Mesothelial cell of epicardium (in vitro differentiated cells): ENCODE results near the gene TBC1D3B. TPM values are rescaled to one million over a fixed set of nuclear protein-coding genes. Genes with fewer than 3 reads are reported as not detected.
"Not testable (repeated sequence)": the region's sequence is repeated elsewhere in the genome, so short reads cannot be mapped to it uniquely, and the experiment has no call there.

ENCODE experiments used
- DNase-seq, 2 experiments: peaks; one replicate each; pipeline ENCODE4 v3.0.0; 2021; ENCODE audit warnings: low spot score in 2 of 2; ENCODE audit not compliant: unreplicated experiment in 2 of 2
- H3K27ac Mint-ChIP-seq: 2 replicates; pipeline ENCODE4 v1.8.0; 2021; ENCODE audit warnings: mixed read lengths
- H3K27me3 Mint-ChIP-seq: 2 replicates; pipeline ENCODE4 v1.8.0; 2021; ENCODE audit warnings: low read depth, mixed read lengths
- H3K36me3 Mint-ChIP-seq: 2 replicates; pipeline ENCODE4 v1.8.0; 2021; ENCODE audit warnings: mixed read lengths
- H3K4me1 Mint-ChIP-seq: 2 replicates; pipeline ENCODE4 v1.8.0; 2021; ENCODE audit warnings: mixed read lengths
- H3K4me3 Mint-ChIP-seq: 2 replicates; pipeline ENCODE4 v1.8.0; 2021; ENCODE audit warnings: mild to moderate bottlenecking, moderate library complexity, mixed read lengths
- H3K9me3 Mint-ChIP-seq: 2 replicates; pipeline ENCODE4 v1.8.0; 2021; ENCODE audit warnings: mixed read lengths
- total RNA-seq: library from RNA; stranded (reverse); gene quantifications from 3 replicates; pipeline ENCODE4 v1.2.1, GENCODE V29; 2021
- TF ChIP-seq, protein P1 (sequence below): fragments of 200-600 bp; sonication (generic); IDR thresholded peaks from one replicate; pipeline ENCODE4 v1.5.0; 2021; ENCODE audit warnings: antibody characterized with exemption; ENCODE audit not compliant: unreplicated experiment

The TBC1D3B gene
- total RNA-seq, 1 donor from 2014 or later = 27.9 TPM

GRCh38 chr17:36197387-36197703 lies 20.9 kb upstream of the TBC1D3B start:
- no peak for DNase-seq

DNA sequence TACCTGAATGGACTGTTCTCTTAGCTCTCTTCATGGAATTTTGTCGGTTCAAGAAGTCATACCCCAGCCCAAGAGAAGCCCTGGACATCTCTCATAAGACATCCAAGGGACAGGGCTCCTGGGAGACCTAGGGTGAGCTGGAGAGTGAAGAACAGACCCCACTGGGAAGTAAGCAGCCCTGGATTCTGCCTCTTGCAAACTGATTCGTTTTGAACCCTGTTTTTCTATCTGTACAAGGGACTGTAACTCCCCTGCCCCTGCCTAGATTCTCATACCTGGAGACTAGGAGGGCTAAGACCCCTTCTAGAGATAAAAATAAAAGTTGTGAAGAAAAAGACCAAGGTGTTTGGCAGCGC lies 19.7 kb upstream of the TBC1D3B start:
- TF ChIP-seq, protein P1, sequence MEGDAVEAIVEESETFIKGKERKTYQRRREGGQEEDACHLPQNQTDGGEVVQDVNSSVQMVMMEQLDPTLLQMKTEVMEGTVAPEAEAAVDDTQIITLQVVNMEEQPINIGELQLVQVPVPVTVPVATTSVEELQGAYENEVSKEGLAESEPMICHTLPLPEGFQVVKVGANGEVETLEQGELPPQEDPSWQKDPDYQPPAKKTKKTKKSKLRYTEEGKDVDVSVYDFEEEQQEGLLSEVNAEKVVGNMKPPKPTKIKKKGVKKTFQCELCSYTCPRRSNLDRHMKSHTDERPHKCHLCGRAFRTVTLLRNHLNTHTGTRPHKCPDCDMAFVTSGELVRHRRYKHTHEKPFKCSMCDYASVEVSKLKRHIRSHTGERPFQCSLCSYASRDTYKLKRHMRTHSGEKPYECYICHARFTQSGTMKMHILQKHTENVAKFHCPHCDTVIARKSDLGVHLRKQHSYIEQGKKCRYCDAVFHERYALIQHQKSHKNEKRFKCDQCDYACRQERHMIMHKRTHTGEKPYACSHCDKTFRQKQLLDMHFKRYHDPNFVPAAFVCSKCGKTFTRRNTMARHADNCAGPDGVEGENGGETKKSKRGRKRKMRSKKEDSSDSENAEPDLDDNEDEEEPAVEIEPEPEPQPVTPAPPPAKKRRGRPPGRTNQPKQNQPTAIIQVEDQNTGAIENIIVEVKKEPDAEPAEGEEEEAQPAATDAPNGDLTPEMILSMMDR = no peak
- Mint-ChIP-seq H3K4me3 (no peak overlapping the region), H3K27ac (no peak overlapping the region), H3K4me1 (peaks cover 6% of the 10 kb centered on the region), H3K27me3 (peaks cover 18% of the 10 kb centered on the region), H3K9me3 (no peaks in the 10 kb centered on the region), H3K36me3 (no peaks in the 10 kb centered on the region)
- no peak for DNase-seq

More at GRCh38 chr17:36197387-36197703, 20.9 kb upstream of the TBC1D3B start:
- no peak overlapping the region for H3K4me3 Mint-ChIP-seq
- TF ChIP-seq, protein P1 = no peak
- H3K27me3 Mint-ChIP-seq = peaks cover 16% of the 10 kb centered on the region
- H3K27ac Mint-ChIP-seq = no peak overlapping the region
- H3K4me1 Mint-ChIP-seq = peaks cover 3% of the 10 kb centered on the region
- H3K9me3 Mint-ChIP-seq = no peaks in the 10 kb centered on the region
- no peaks in the 10 kb centered on the region for H3K36me3 Mint-ChIP-seq

- peaks cover 6% of the 10 kb centered on the region for H3K4me1 Mint-ChIP-seq
- H3K27me3 Mint-ChIP-seq = peaks cover 18% of the 10 kb centered on the region
- H3K9me3 Mint-ChIP-seq = no peaks in the 10 kb centered on the region
- TF ChIP-seq, protein P1 = no peak
- no peaks in the 10 kb centered on the region for H3K36me3 Mint-ChIP-seq
- no peak for DNase-seq
- no peak overlapping the region for H3K27ac Mint-ChIP-seq
- H3K4me3 Mint-ChIP-seq = peak overlapping the region; percentile 37
Observed at GRCh38 chr17:36195434-36196130, 19.1 kb upstream of the TBC1D3B start.

- H3K4me3 Mint-ChIP-seq, DNase-seq, H3K9me3 Mint-ChIP-seq, H3K4me1 Mint-ChIP-seq, H3K36me3 Mint-ChIP-seq, H3K27ac Mint-ChIP-seq: not testable (repeated sequence)
- H3K27me3 Mint-ChIP-seq = peaks cover 20% of the 10 kb centered on the region
Observed at GRCh38 chr17:36194832-36195433, 18.5 kb upstream of the TBC1D3B start.

GRCh38 chr17:36194147-36194831 lies 17.9 kb upstream of the TBC1D3B start:
- peaks cover 21% of the 10 kb centered on the region for H3K27me3 Mint-ChIP-seq

DNA sequence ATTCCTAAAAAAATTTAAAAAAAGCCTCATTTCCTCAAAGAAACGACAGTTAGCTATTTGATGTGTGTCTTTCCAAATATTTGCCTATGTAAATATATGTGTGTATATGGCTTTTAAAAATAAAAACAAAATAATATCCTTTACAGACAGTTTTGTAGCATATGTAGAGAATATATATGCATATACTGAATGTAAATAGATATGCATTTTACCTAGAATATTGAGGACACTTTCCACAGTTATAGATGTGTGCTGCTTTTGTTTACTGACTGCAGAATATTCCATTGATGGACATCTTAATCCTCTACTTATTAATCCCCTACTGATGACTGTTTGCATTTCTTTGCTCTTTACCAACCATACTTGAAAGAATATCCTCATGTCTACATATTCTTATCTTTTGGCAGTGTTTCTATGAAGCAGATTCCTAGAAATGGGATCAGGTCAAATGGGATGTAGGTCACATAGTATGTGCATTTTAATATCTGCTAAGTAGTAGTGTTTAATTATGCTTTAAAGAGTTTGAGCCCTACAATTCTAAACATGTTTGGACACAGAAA lies 16.9 kb upstream of the TBC1D3B start:
- TF ChIP-seq, protein P1 = no peak
- no peak overlapping the region for H3K4me3 Mint-ChIP-seq
- no peak overlapping the region for H3K27ac Mint-ChIP-seq
- H3K9me3 Mint-ChIP-seq = no peaks in the 10 kb centered on the region
- no peak for DNase-seq
- H3K36me3 Mint-ChIP-seq = no peaks in the 10 kb centered on the region
- peaks cover 23% of the 10 kb centered on the region for H3K27me3 Mint-ChIP-seq
- H3K4me1 Mint-ChIP-seq = peaks cover 6% of the 10 kb centered on the region

More at GRCh38 chr17:36194147-36194831, 17.9 kb upstream of the TBC1D3B start:
- H3K9me3 Mint-ChIP-seq, H3K27ac Mint-ChIP-seq, H3K4me1 Mint-ChIP-seq, H3K36me3 Mint-ChIP-seq, DNase-seq, H3K4me3 Mint-ChIP-seq: not testable (repeated sequence)

DNA sequence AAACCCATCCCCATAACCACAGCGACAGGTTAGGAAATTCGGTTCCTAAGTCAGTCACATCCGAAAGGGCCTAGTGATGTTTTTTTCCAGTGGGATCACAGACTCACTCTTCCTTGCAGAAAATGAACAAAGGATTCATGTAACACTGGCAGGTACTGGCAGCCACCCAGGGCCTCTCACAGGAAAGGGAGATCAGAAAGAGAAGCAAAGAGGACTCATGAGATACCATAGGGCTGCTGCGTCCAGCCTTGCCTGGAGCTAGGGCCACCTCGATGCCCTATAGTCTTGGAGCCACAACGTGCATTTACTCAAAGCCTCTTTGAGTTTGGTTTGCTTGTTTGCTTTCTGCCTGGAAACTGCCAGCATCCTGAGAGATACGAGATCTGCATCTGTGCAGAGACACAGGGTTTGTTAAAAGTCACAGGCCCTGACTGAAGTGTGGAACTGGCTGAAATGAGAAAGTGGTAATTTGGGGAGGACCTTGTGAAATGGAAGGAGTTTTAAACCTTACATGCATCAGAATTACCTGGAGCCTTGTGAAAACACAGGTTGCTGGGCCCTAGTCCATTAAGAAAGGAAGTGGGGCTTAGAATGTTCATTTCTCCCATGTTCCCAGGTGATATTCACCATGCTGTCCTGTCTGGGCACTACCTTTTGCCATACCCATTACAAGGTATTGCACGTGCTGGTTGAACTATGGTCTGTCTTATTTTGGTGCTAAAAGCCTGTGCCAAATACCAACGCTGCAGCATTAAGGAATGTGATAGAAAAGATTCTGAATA lies 14.3 kb upstream of the TBC1D3B start:
- H3K4me1 Mint-ChIP-seq, H3K27ac Mint-ChIP-seq, DNase-seq, H3K36me3 Mint-ChIP-seq, H3K9me3 Mint-ChIP-seq, H3K4me3 Mint-ChIP-seq: not testable (repeated sequence)
- peaks cover 44% of the 10 kb centered on the region for H3K27me3 Mint-ChIP-seq

GRCh38 chr17:36189993-36190392 lies 13.6 kb upstream of the TBC1D3B start:
- not testable (repeated sequence) for H3K4me1 Mint-ChIP-seq, H3K9me3 Mint-ChIP-seq, H3K27ac Mint-ChIP-seq, DNase-seq, H3K36me3 Mint-ChIP-seq, H3K4me3 Mint-ChIP-seq
- peaks cover 47% of the 10 kb centered on the region for H3K27me3 Mint-ChIP-seq
